ENCODE data around the gene CDK5RAP1. TPM values are rescaled to one million over a fixed set of nuclear protein-coding genes. Genes with fewer than 3 reads are reported as not detected.

Gene CDK5RAP1
- total and polyA plus RNA-seq, 9 of the 15 experiments (the other 6 are each of a cell fraction or from before 2014, with no cell fraction given), result 41.6 to 127 (median 58.3) TPM

- peak; percentile 28; the same call in 1 of the 2 replicates for TF ChIP-seq MAFG (tag; conservative IDR thresholded peaks at IDR 0.05)
- TF ChIP-seq EZH2 (IDR thresholded peaks at IDR 0.05; ENCODE audit: borderline replicate concordance, low read depth, low read length), result no peak
- TF ChIP-seq ZNF696 (CRISPR knock-in tag; conservative IDR thresholded peaks at IDR 0.05), result no peak
- TF ChIP-seq KAT8 (IDR thresholded peaks at IDR 0.05; ENCODE audit: low read depth), result no peak
- no peak for TF ChIP-seq ZSCAN32 (CRISPR knock-in tag; IDR thresholded peaks at IDR 0.05)
- 0 out of 2 replicates have a peak, but pooled peaks have one; percentile 48 for TF ChIP-seq PHF21A (IDR thresholded peaks at IDR 0.05; ENCODE audit: borderline replicate concordance, low read depth)
- no peak for TF ChIP-seq ELF2 (CRISPR knock-in tag; IDR thresholded peaks at IDR 0.05)
- no peak for TF ChIP-seq MCM2 (IDR thresholded peaks at IDR 0.05; ENCODE audit: low read depth)
- no peak for TF ChIP-seq RBBP5 (IDR thresholded peaks at IDR 0.05; ENCODE audit: borderline replicate concordance, insufficient read depth, low read length, poor library complexity, severe bottlenecking)
- peak; percentile 29; the same call in 1 of the 2 replicates for TF ChIP-seq ZNF316 (IDR thresholded peaks at IDR 0.05)
- no peak for TF ChIP-seq KLF6 (CRISPR knock-in tag; IDR thresholded peaks at IDR 0.05; ENCODE audit: borderline replicate concordance)
- TF ChIP-seq ZNF212 (CRISPR knock-in tag; IDR thresholded peaks at IDR 0.05), result no peak
- TF ChIP-seq NELFE (IDR thresholded peaks at IDR 0.05; ENCODE audit: insufficient read depth, insufficient read length), result no peak
- TF ChIP-seq ASH1L (IDR thresholded peaks at IDR 0.05; ENCODE audit: borderline replicate concordance, low read depth, partially characterized antibody), result no peak
- TF ChIP-seq ZNF134 (CRISPR knock-in tag; conservative IDR thresholded peaks at IDR 0.05), result no peak
- no peak for TF ChIP-seq SMARCB1 (IDR thresholded peaks at IDR 0.05; ENCODE audit: insufficient read length, low read depth)
- TF ChIP-seq, protein P1, sequence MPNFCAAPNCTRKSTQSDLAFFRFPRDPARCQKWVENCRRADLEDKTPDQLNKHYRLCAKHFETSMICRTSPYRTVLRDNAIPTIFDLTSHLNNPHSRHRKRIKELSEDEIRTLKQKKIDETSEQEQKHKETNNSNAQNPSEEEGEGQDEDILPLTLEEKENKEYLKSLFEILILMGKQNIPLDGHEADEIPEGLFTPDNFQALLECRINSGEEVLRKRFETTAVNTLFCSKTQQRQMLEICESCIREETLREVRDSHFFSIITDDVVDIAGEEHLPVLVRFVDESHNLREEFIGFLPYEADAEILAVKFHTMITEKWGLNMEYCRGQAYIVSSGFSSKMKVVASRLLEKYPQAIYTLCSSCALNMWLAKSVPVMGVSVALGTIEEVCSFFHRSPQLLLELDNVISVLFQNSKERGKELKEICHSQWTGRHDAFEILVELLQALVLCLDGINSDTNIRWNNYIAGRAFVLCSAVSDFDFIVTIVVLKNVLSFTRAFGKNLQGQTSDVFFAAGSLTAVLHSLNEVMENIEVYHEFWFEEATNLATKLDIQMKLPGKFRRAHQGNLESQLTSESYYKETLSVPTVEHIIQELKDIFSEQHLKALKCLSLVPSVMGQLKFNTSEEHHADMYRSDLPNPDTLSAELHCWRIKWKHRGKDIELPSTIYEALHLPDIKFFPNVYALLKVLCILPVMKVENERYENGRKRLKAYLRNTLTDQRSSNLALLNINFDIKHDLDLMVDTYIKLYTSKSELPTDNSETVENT (CRISPR knock-in tag; IDR thresholded peaks at IDR 0.05), result no peak
- no peak for TF ChIP-seq CBX3 (IDR thresholded peaks at IDR 0.05; ENCODE audit: borderline replicate concordance in 1 of 2, low read length in 2 of 2)
- TF ChIP-seq, protein P2, sequence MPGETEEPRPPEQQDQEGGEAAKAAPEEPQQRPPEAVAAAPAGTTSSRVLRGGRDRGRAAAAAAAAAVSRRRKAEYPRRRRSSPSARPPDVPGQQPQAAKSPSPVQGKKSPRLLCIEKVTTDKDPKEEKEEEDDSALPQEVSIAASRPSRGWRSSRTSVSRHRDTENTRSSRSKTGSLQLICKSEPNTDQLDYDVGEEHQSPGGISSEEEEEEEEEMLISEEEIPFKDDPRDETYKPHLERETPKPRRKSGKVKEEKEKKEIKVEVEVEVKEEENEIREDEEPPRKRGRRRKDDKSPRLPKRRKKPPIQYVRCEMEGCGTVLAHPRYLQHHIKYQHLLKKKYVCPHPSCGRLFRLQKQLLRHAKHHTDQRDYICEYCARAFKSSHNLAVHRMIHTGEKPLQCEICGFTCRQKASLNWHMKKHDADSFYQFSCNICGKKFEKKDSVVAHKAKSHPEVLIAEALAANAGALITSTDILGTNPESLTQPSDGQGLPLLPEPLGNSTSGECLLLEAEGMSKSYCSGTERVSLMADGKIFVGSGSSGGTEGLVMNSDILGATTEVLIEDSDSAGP (CRISPR knock-in tag; IDR thresholded peaks at IDR 0.05), result no peak
- no peak for TF ChIP-seq ZNF445 (CRISPR knock-in tag; IDR thresholded peaks at IDR 0.05; ENCODE audit: low read depth)
- TF ChIP-seq CREM (IDR thresholded peaks at IDR 0.05; ENCODE audit: low read depth), result peak; percentile 34; the same call in 1 of the 2 replicates
- TF ChIP-seq, protein P3, sequence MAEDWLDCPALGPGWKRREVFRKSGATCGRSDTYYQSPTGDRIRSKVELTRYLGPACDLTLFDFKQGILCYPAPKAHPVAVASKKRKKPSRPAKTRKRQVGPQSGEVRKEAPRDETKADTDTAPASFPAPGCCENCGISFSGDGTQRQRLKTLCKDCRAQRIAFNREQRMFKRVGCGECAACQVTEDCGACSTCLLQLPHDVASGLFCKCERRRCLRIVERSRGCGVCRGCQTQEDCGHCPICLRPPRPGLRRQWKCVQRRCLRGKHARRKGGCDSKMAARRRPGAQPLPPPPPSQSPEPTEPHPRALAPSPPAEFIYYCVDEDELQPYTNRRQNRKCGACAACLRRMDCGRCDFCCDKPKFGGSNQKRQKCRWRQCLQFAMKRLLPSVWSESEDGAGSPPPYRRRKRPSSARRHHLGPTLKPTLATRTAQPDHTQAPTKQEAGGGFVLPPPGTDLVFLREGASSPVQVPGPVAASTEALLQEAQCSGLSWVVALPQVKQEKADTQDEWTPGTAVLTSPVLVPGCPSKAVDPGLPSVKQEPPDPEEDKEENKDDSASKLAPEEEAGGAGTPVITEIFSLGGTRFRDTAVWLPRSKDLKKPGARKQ (CRISPR knock-in tag; IDR thresholded peaks at IDR 0.05), result no peak
- no peak for TF ChIP-seq HDAC8 (tag; IDR thresholded peaks at IDR 0.05)
- peak; percentile 67 for TF ChIP-seq CBFA2T3 (IDR thresholded peaks at IDR 0.05)
- no peak for TF ChIP-seq POLR2A (conservative IDR thresholded peaks at IDR 0.05)
- TF ChIP-seq NEUROD1 (IDR thresholded peaks at IDR 0.05; ENCODE audit: borderline replicate concordance, low read depth, low read length, partially characterized antibody), result no peak
Observed at GRCh38 chr20:33423141-33423834, 22.0 kb upstream of the CDK5RAP1 start (continued).
